Tibial nerve (tissue), 4 donors: ENCODE data around the gene PPP1R3G.
"Not testable (repeated sequence)": the region's sequence is repeated elsewhere in the genome, so short reads cannot be mapped to it uniquely, and the experiment has no call there.

Experiments used
- EP300 ChIP-seq, 2 donors: sonication (generic); formaldehyde crosslinking; IDR thresholded peaks; one replicate each; pipeline ENCODE4 v1.6.1; 2017; ENCODE audit warnings: antibody characterized with exemption in 2 of 2, mild to moderate bottlenecking in 1 of 2
- POLR2A ChIP-seq, 2 donors: fragments of 450-650 bp; IDR thresholded peaks; one replicate each; pipeline ENCODE4 v1.6.1; 2017; ENCODE audit warnings: antibody characterized with exemption in 2 of 2, mild to moderate bottlenecking in 2 of 2, moderate library complexity in 2 of 2
- TF ChIP-seq, protein P1 (sequence below), 5 experiments: fragments of 200-600 bp in 3 of 5; fragments of 450-650 bp in 2 of 5; sonication (generic) in 3 of 5; IDR thresholded peaks; one replicate each; pipeline ENCODE4 v1.5.1; 2016 to 2019; ENCODE audit warnings: antibody characterized with exemption in 5 of 5, mild to moderate bottlenecking in 3 of 5, moderate library complexity in 2 of 5

DNA sequence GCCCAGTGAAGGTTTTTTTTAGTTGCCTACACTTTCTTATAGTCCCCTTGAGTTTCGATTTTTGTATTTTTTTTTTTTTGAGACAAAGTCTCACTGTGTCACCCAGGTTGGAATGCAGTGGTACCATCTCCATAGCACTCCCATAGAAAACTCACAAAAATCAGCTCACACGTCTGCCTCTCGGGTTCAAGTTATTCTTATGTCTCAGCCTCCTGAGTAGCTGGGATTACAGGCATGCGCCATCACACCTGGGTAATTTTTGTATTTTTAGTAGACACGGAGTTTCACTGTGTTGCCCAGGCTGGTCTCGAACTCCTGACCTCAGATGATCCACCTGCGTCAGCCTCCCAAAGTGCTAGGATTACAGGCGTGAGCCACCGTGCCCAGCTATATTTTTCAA lies 24.7 kb upstream of the PPP1R3G start:
- TF ChIP-seq POLR2A, EP300 (IDR thresholded peaks at IDR 0.05): not testable (repeated sequence)
- TF ChIP-seq, protein P1, sequence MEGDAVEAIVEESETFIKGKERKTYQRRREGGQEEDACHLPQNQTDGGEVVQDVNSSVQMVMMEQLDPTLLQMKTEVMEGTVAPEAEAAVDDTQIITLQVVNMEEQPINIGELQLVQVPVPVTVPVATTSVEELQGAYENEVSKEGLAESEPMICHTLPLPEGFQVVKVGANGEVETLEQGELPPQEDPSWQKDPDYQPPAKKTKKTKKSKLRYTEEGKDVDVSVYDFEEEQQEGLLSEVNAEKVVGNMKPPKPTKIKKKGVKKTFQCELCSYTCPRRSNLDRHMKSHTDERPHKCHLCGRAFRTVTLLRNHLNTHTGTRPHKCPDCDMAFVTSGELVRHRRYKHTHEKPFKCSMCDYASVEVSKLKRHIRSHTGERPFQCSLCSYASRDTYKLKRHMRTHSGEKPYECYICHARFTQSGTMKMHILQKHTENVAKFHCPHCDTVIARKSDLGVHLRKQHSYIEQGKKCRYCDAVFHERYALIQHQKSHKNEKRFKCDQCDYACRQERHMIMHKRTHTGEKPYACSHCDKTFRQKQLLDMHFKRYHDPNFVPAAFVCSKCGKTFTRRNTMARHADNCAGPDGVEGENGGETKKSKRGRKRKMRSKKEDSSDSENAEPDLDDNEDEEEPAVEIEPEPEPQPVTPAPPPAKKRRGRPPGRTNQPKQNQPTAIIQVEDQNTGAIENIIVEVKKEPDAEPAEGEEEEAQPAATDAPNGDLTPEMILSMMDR (IDR thresholded peaks at IDR 0.05), result not testable (repeated sequence)
